GM23248 (cell line): ENCODE data around the gene HCN2. TPM values are rescaled to one million over a fixed set of nuclear protein-coding genes. Genes with fewer than 3 reads are reported as not detected.
"Not testable (repeated sequence)": the region's sequence is repeated elsewhere in the genome, so short reads cannot be mapped to it uniquely, and the experiment has no call there.

Source experiments
- DNase-seq: peaks from one replicate; pipeline ENCODE4 v3.0.0-alpha.2; 2015
- H2AFZ ChIP-seq: fragments of 200-600 bp; sonication (generic); 2 replicates; pipeline ENCODE4 v1.6.1; 2016; ENCODE audit warnings: antibody characterized with exemption
- H3F3A ChIP-seq: fragments of 200-600 bp; sonication (generic); 2 replicates; pipeline ENCODE4 v1.6.1; 2016; ENCODE audit warnings: mild to moderate bottlenecking, antibody characterized with exemption, mixed run types; ENCODE audit not compliant: insufficient read depth
- H3K27ac ChIP-seq: fragments of 200-600 bp; sonication (generic); 2 replicates; pipeline ENCODE4 v1.5.1; 2016; ENCODE audit warnings: mild to moderate bottlenecking
- H3K27me3 ChIP-seq: fragments of 200-600 bp; sonication (generic); replicated peaks from 2 replicates; pipeline ENCODE4 v1.6.1; 2016; ENCODE audit warnings: mild to moderate bottlenecking; ENCODE audit not compliant: insufficient read depth
- H3K36me3 ChIP-seq: fragments of 200-600 bp; sonication (generic); 2 replicates; pipeline ENCODE4 v1.6.1; 2016; ENCODE audit warnings: low read depth, mild to moderate bottlenecking
- H3K4me1 ChIP-seq: fragments of 200-600 bp; sonication (generic); 2 replicates; pipeline ENCODE4 v1.6.1; 2016; ENCODE audit warnings: mild to moderate bottlenecking; ENCODE audit not compliant: insufficient read depth
- H3K4me2 ChIP-seq: fragments of 200-600 bp; sonication (generic); one replicate; pipeline ENCODE4 v1.6.1; 2016; ENCODE audit warnings: mild to moderate bottlenecking; ENCODE audit not compliant: unreplicated experiment
- H3K4me3 ChIP-seq: fragments of 200-600 bp; sonication (generic); 2 replicates; pipeline ENCODE4 v1.5.1; 2016; ENCODE audit warnings: mild to moderate bottlenecking
- H3K79me2 ChIP-seq: fragments of 200-600 bp; sonication (generic); 2 replicates; pipeline ENCODE4 v1.6.1; 2016; ENCODE audit warnings: mild to moderate bottlenecking; ENCODE audit not compliant: insufficient read depth
- H3K9ac ChIP-seq: fragments of 200-600 bp; sonication (generic); 2 replicates; pipeline ENCODE4 v1.6.1; 2016; ENCODE audit warnings: mild to moderate bottlenecking
- H3K9me2 ChIP-seq: fragments of 200-600 bp; sonication (generic); 2 replicates; pipeline ENCODE4 v1.6.1; 2016; ENCODE audit warnings: mixed run types, mild to moderate bottlenecking, moderate library complexity; ENCODE audit not compliant: insufficient read depth
- H3K9me3 ChIP-seq: fragments of 200-600 bp; sonication (generic); one replicate; pipeline ENCODE4 v1.6.1; 2017; ENCODE audit warnings: low read depth
- H4K20me1 ChIP-seq: fragments of 200-600 bp; sonication (generic); 2 replicates; pipeline ENCODE4 v1.6.0; 2016; ENCODE audit not compliant: insufficient read depth
- EZH2 ChIP-seq: fragments of 200-600 bp; sonication (generic); IDR thresholded peaks from 2 replicates; pipeline ENCODE4 v1.6.1; 2018; ENCODE audit warnings: antibody characterized with exemption, mild to moderate bottlenecking; ENCODE audit not compliant: insufficient read depth, poor library complexity, severe bottlenecking
- EZH2phosphoT487 ChIP-seq: fragments of 200-600 bp; sonication (generic); IDR thresholded peaks from 2 replicates; pipeline ENCODE4 v1.6.1; 2018; ENCODE audit warnings: antibody characterized with exemption, moderate library complexity, mild to moderate bottlenecking, low read depth; ENCODE audit not compliant: insufficient read depth
- WGBS, 2 experiments: methylation state at CpG; one replicate each; pipeline ENCODE4 v1.1.6; 2015 to 2017; ENCODE audit warnings: low lambda C conversion rate in 2 of 2, low coverage in 1 of 2; ENCODE audit errors: missing lambda C conversion rate in 2 of 2; 5-methylcytosine and 5-hydroxymethylcytosine counted together
- in situ Hi-C: fragments of 300-500 bp; cut with MboI; formaldehyde crosslinking; loops from 2 replicates; pipeline ENCODE4 v1.15.0; 2020
- polyA plus RNA-seq: library from polyadenylated mRNA; unstranded; fragments of >200 nt; fragmentation: Nextera tagmentation; extraction: Ambion mirVana; gene quantifications from 2 replicates; pipeline ENCODE4 v1.2.1, GENCODE V29; 2016
- total RNA-seq: library from RNA; depleted of rRNA; stranded (reverse); fragments of >200 nt; shearing (Covaris generic); gene quantifications from 2 replicates; pipeline ENCODE4 v1.2.3, GENCODE V29; 2014

HCN2 gene
- total and polyA plus RNA-seq, 2 experiments from 2014 or later, result 0.14 to 3.1 TPM

DNA sequence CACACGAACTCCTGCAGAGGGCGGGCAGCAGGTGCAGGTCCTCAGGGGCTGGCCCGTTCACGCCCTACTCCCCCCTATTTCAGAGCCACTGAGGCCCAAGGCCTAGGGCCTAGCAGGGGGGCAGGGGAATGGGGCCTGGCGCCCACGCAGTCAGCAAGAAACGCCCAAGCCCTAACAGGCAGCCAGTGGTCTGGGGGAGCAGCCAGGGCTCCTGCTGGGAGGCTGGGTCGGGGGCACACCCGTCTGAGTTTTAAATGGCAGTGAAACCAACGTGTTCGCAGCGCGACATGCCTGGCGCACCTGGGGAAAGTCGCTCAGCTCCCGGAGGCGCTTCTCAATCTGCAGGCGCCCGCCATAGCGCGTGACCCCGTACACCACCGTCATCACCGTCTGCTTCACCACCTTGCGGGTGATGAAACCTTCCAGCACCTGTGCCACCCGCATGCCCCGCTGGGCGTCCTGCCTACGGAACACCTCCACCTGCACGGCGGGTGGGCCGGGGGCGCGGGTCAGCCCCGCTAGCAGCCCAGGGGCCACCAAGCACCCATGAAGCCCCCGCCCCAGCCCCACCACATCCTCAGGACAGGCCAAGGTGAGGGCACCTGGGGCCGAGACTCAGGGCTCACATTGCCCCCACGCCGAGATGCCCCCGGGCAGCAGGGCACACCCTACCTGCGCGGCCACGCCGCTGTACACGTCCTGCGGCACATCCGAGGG lies 29.8 kb downstream of the HCN2 start:
- Histone ChIP-seq H3K4me1 (no peaks in the 10 kb centered on the region), H3K4me3 (no peak overlapping the region), H3K79me2 (no peaks in the 10 kb centered on the region), H3K36me3 (no peaks in the 10 kb centered on the region), H3K9me2 (no peaks in the 10 kb centered on the region), H3K4me2 (no peak overlapping the region), H3K27ac (no peak overlapping the region), H3K9me3 (no peaks in the 10 kb centered on the region), H3F3A (no peaks in the 10 kb centered on the region), H3K9ac (no peak overlapping the region), H2AFZ (no peak overlapping the region), H4K20me1 (no peaks in the 10 kb centered on the region), H3K27me3 (no peaks in the 10 kb centered on the region)
- 96% methylated on average over 35 to 41 of the region's 47 CpGs for WGBS, 2 experiments
- no peak for TF ChIP-seq EZH2
- no peak for TF ChIP-seq EZH2phosphoT487
- no peak for DNase-seq
- in situ Hi-C loops, result no loop called here

DNA sequence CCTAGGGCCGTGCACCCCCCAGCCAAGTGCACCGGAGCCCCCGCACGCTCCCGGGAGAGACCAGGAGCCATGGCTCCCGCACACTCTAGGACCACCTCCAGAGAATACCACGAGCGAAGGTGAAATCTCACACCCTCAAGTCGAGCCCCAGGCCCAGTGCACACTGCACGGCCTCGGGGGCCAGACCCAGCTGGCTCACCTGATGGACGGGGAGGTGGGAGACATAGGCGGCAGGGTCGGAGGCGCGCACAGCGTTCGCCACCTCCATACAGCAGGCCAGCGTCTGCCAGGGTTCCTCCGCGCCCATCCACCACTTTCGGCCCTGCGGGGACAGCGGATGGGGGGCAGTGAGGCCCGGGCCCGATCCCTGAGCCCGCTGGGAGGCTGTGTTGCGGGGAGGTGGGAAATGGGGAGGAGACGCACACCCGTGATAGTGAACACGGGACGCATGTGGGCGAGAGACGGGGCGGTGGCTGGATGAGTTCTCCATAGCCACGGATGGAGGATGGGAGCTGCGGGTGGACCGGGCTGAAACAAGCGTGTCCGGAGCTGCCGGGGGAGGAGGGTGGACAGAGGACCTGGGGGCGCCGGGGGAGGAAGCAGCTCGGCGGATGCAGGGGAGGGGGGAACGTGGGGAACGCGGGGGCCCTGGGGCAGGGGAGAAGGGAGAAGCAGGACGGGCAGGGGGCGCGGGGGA lies 30.6 kb downstream of the HCN2 start:
- no peaks in the 10 kb centered on the region for H3K36me3 ChIP-seq
- no peaks in the 10 kb centered on the region for H4K20me1 ChIP-seq
- H3K79me2 ChIP-seq, result no peaks in the 10 kb centered on the region
- no peak overlapping the region for H3K27ac ChIP-seq
- DNase-seq, result no peak
- no peaks in the 10 kb centered on the region for H3K27me3 ChIP-seq
- H3K9ac ChIP-seq, result no peak overlapping the region
- TF ChIP-seq EZH2phosphoT487 (no peak), EZH2 (no peak)
- H3K9me3 ChIP-seq, result no peaks in the 10 kb centered on the region
- H3F3A ChIP-seq, result no peaks in the 10 kb centered on the region
- no peak overlapping the region for H2AFZ ChIP-seq
- H3K4me1 ChIP-seq, result no peaks in the 10 kb centered on the region
- H3K4me3 ChIP-seq, result no peak overlapping the region
- no peak overlapping the region for H3K4me2 ChIP-seq
- H3K9me2 ChIP-seq, result no peaks in the 10 kb centered on the region
- 92 to 98% methylated on average over 32 to 51 of the region's 51 CpGs for WGBS, 2 experiments
- in situ Hi-C loops, result no loop called here

- H3K4me2 ChIP-seq, H3K79me2 ChIP-seq, H3K36me3 ChIP-seq, H3K4me3 ChIP-seq, H3F3A ChIP-seq, H3K27ac ChIP-seq, H2AFZ ChIP-seq, DNase-seq, in situ Hi-C loops, H3K9me2 ChIP-seq, H4K20me1 ChIP-seq, H3K9me3 ChIP-seq, H3K27me3 ChIP-seq, H3K4me1 ChIP-seq, H3K9ac ChIP-seq: not testable (repeated sequence)
- 97 to 98% methylated on average over 23 to 48 of the region's 48 CpGs for WGBS, 2 experiments
Measured at GRCh38 chr19:621191-621590, 31.5 kb downstream of the HCN2 start.

- DNase-seq, result no peak
- H4K20me1 ChIP-seq, result no peaks in the 10 kb centered on the region
- TF ChIP-seq EZH2phosphoT487 (no peak), EZH2 (no peak)
- H3K36me3 ChIP-seq, result no peaks in the 10 kb centered on the region
- in situ Hi-C loops, result no loop called here
- H2AFZ ChIP-seq, result no peak overlapping the region
- H3K9ac ChIP-seq, result no peak overlapping the region
- H3K4me3 ChIP-seq, result no peak overlapping the region
- H3K9me2 ChIP-seq, result no peaks in the 10 kb centered on the region
- no peaks in the 10 kb centered on the region for H3K79me2 ChIP-seq
- no peak overlapping the region for H3K27ac ChIP-seq
- no peaks in the 10 kb centered on the region for H3K27me3 ChIP-seq
- H3K9me3 ChIP-seq, result no peaks in the 10 kb centered on the region
- no peaks in the 10 kb centered on the region for H3K4me1 ChIP-seq
- H3K4me2 ChIP-seq, result no peak overlapping the region
- 92 to 93% methylated on average over 24 of the region's 24 CpGs for WGBS, 2 experiments
- no peaks in the 10 kb centered on the region for H3F3A ChIP-seq
Measured at GRCh38 chr19:621819-622218, 32.1 kb downstream of the HCN2 start.
